HG02870 (cell line): ENCODE measurements around the gene EPB41L1.
"Not testable (repeated sequence)": the region's sequence is repeated elsewhere in the genome, so short reads cannot be mapped to it uniquely, and the experiment has no call there.

Experiments
- ATAC-seq: cut with Tn5 transposase; IDR thresholded peaks from one replicate; pipeline ENCODE4 v1.9.1; 2021; ENCODE audit warnings: mild to moderate bottlenecking, moderate library complexity; ENCODE audit not compliant: unreplicated experiment

EPB41L1 gene

DNA sequence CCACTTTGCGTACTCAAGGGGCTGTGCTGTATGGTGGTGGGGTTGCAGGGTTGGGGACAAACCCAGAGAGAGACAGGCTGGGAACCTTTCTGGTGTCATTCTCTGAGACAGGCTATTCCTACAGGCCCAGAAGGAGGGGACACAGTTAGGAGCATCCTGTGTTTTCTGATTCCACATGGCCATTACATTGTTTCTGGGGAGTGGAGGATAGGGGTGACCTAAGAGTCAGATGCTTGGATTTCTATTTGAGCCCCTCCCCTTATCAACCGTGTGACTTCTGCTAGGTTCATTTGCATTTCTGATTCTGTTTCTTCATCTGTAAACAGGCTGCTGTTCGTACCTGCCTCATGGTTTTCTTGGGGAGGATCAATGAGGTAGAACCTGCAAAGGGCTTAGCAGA is 29.4 kb upstream of the EPB41L1 start:
- ATAC-seq, result no peak

DNA sequence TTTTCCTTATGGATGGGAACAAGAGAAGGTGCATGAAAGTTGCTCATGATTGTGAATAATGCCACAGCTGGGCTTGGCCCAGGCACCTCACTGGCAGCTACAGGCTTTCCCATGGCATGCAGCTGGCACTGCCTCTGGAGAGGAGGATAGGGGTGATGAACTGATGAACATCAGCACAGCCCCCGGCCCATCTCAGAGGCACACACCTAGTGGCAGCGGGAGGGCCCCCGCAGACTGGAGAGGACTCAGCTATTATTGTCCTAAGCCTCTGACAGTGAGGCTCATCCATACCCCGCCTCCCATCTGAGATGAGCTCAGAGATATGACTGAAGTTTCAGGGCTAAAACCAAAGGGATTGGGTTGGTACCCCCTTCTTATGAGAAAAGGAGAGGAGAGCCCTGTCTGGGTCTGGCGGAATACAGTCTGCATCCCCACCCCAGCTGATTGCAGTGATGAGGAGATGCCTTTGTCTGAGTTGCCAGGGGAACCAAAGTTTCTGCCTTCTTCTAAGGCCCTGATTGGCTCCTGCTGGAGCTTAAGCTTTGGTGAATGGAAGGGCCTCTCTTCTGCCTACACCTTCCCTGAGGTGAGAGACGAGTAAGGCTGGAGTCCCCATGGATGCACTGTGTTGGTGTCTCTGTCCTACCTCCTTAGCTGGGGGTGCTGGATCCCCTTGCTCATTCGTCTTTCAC is 27.6 kb upstream of the EPB41L1 start:
- ATAC-seq, result no peak

DNA sequence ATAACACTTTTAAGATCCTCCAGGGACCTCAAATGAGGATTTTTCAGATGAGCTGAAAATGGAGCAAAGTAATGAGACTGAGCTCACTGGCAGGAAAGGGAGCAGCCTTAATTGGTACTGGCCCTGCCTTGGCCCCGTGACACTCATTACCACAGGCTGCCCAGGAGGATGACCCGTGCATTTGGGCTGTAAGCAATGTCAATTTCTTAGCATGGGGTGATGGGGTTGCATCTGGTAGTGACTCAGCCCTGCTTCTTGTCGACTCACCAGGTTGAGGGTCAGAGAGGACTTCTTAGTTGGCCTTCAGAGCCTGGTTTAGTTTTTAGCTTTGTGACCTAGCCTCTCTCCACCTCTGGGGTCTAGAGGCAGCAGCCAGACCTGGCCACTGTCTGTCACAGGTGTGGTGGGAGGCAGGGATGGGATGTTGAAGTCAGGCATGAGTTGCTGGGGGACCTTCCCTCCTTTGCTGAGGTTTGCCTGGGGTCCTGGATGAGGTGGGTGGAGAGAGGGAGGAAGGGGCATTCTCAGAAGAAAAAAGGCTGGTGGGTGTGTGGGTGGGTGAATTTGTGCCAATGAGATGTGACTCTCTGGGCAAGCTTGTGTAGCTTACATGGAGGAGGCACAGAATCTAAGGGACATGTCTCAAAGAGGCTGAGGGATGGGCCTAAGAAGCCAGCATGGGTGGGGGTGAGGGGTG is 25.9 kb upstream of the EPB41L1 start:
- no peak for ATAC-seq

DNA sequence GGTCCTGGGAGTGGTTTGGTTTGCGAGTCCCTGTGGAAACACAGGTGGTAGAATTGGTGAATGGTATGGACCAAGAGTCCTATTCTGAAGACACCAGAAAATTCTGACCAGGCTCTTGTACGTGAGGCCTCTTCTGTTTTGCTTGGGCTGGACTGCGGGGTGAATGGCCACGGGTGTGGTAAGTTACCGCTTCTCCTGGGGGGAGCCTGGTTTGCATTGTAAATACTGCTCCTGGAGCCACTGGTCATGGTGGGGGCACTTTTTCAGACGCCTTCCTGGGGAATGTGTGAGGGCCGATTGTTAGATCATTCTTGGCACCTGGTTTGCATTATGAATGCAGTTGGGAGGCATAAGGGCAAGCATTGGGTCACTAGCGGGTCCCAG is 25.4 kb upstream of the EPB41L1 start:
- ATAC-seq, result no peak

DNA sequence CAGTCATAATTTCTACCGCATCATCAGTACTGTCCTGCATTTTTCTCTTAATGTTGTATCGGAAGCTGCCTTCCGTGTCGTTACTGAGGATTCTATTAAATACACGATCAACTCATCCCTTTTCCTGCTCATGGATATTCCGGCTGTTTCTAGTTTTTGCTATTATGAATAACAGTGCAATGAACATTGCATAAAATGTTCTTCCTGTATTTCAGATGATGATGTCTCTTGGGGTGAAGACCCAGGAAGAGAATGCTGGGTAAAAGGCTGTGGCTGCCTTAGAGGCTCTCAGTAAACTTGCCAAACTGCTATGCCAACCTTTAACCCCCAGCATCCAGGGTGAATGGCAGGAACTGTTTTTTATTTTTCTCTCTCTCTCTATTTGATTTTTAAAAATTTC is 24.1 kb upstream of the EPB41L1 start:
- ATAC-seq, result no peak

DNA sequence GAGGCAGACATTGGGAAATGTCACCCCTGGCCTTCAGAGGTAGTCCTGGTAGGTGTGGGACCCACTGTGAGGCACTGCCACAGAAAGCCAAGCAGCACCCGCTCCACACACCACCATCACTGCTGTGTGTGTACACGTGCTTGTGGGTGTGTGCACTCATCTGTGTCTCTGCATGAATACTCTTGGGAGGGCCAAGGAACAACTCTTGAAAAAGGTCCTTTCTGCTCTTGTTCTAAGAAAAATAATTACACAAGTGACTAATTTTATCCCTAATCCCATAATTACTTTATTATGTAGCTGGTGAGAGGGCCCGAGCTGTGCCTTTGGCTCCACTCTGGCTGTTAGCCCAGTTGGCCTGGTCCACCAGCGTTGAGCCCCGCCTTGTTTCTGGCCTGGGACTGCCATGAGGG is 21.7 kb upstream of the EPB41L1 start:
- ATAC-seq, result no peak

DNA sequence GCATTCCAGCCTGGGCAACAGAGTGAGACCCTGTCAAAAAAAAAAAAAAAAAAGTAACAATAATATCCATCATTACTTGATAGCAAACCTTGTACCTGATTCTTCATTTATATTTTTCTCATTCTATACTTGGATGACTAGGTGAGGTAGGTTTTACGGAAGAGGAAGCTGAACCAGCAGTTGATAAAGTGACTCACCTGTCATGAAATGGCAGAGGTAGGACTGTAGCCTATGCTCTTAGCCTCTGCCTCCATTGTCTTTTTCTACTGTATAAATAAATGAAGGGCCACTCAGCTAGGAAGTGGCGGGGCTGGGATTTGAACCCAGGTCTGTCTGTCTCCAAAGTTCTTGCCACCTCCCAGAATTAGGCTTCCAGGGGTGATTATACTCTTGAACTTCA is 20.7 kb upstream of the EPB41L1 start:
- no peak for ATAC-seq

DNA sequence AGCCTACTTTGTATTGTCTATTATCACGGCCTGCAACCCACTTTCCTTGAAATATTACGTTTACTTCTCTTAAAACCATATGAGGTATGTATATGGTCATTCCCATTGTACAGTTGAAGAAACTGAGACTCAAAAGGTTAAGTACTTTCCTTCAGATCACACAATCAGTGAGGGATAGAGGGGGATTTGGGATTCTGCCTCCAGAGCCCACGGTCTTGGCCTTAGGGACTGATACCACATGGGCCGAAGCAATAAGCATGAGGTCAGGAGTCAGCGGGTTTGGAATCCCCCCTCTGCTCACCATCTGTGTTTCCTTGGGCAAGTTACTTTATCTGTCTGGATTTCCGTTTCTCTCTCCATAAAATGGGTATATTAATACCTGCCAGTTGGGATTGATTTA is 19.4 kb upstream of the EPB41L1 start:
- no peak for ATAC-seq

DNA sequence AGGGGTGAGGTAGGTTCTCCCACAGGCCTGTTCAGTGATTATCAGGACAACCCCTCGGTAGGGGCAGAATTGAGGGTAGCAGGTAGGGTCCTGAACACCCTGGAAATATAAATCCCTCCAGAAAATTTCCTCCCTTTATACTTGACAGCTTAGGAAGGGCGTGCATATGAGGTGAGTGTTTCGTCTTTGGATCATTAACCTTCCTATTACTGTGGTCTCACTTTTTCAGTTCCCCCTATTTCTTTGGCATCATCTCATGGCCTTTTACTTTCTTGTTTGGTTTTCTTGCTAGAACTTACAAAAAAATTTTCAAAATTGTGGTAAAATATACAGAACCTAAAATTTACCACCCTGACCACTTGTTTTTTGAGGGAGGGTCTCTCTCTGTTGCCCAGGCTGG is 18.7 kb upstream of the EPB41L1 start:
- no peak for ATAC-seq

DNA sequence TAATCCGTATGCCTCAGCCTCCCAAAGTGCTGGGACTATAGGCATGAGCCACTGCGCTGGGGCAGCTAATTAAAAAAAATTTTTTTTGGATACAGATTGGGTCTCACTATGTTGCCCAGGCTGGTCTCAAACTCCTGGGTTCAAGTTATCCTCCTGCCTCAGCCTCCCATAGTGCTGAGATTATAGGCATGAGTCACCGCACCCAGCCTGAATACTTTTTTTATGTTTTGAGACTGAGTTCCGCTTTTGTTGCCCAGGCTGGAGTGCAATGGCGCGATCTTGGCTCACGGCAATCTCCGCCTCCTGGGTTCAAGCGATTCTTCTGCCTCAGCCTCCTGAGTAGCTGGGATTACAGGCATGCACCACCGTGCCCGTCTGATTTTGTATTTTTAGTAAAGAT is 17.2 kb upstream of the EPB41L1 start:
- ATAC-seq, result not testable (repeated sequence)

DNA sequence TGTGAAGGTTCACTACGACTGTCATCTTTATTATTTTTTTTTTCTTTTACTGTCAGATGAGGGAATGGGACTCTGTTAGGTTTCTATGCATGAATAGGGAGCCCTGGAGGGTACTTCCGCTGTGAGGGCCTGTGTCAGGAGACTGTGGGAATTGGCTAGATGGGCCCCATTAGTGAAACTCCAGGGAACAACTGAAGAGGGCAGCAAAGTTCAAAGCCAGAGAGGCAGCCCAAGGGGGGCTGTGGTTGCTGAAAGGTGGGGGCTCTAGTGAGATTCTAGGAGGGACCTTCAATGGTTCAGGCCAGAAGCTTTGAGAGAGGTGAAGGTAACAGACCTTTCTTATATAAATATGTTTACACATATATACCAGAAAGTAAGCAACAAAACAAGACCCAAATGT is 13.2 kb upstream of the EPB41L1 start:
- ATAC-seq, result no peak

DNA sequence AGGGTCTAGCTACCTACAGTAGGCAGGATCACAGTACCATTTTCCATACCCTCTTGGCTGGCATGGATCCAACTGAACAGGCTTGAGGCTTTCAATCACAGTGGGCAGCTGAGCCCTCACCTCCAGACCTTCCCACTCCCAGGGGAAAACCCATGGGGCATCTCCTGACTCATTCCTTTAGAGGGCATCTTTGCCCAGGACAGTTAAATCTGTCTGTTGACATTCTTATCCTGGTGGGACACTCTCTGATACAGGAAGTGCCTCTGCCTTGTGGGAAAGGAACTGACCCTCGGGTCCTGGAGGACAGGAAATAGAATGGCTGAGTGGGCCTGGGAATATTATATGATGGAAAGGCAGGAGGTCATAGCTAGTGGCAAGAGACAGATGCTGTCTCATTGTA is 10.2 kb upstream of the EPB41L1 start:
- ATAC-seq, result no peak

DNA sequence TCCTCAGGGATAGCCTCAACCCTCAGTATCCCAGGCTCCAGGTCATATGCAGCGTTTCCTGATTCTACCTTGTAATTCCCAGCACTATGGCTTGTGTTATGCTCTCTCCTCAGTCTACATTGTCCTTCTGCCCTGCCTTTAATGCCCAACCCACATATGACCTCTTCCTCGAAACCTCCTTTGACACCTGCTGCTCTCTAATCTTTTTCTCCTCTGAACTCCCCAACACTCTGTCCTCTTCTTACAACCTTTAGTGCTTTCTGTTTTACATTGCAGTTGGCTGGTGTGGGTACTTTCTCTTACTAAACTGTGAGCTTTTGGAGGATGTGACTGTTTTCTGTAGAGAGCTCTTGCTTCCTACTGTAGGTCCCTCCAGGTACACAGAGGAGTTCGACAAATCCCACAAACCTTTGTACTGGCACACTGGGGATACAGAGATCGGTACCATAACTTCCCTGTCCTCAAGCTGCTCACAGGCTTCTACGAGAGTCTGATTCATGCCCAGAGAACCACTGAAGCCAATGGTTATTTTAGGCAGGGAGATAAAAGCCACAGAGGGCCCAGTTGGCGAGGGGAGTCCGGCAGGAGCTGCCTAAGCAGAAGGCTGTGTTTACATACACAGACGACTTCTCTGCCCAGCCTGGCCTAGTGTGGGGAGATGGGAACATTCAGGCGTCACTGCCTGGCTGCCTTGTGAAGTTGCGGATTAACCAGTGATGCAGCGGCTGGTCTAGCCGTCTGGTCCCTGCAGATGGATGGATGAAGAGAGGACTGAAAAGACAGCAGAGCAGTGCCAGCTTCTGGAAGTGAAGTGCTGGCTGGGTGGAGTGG is 8.4 kb upstream of the EPB41L1 start:
- ATAC-seq, result no peak

DNA sequence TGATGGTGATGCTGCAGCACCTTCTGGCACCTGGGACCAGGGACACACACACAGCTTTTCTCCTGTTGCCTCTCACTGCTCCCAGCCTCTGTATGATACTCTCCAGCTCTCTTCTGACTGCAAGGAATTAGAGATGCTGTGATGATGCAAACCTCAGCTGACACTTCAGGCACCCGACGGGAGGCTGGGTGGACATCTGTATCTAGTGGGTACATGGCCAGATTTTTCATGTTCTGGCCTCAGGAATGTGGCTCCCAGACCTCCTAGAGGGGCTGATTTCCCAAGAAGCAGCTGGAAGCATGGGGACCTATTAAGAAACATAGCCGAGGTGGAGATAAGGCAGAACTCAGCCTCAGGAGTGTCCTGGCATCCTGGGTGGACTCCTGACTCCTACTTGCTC is 6.8 kb upstream of the EPB41L1 start:
- no peak for ATAC-seq

DNA sequence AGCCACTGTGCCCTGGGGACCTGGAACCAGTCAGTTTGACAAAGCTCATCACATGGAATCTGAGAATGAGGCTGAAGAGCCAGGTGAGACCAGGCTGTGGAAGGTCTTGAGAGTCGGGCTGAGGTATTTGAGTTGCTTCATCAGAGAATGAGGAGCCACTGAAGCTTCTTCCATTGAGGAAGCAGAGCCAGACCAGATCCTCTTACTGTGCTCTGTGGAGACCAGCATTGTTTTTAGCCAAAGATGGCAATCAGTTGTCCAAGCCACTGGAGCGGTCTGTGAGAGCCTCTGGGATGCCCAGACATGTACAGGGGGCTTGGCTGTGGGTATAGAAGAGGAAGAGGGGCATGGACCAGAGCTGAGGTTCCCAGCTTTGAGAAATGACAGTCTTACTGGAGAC is 6.1 kb upstream of the EPB41L1 start:
- no peak for ATAC-seq

DNA sequence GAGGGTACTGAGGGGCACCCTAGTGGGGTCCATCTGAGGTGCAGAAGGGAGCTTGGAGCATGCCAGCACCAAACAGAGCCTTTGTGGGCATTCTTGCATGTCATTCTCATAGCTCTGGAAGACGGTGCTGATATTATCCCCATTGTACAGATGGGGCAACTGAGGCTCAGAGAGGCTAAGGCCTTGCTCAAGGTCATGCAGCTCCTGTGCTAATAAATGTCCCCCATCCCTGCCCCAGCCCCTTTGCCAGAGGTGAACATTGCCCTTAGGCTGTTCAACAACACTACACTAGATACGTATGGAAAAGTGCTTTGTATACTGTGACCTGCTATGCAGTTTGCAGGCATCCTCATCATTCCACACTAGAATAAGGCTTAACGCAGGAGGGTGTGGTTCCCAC is 5.5 kb upstream of the EPB41L1 start:
- no peak for ATAC-seq

DNA sequence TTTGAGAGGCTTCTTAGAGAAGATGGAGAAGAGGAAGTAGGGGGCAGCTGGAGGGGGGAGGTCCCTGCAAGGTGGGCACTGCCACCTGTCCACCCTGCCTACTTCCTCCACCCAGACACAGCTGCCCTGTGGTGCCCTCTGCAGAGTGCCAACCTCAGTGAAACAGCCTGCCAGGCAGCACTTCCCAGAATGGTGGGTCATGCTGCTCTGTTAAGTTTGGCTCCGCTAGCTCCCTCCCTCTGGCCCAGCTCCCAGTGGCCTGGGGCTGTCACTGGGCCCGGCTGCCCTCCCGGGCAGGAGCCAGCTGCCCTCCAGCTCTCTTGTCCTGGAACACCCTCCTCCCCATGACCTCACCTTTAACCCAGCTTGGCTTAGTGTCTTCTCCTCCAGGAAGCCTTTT is 5.1 kb upstream of the EPB41L1 start:
- no peak for ATAC-seq

DNA sequence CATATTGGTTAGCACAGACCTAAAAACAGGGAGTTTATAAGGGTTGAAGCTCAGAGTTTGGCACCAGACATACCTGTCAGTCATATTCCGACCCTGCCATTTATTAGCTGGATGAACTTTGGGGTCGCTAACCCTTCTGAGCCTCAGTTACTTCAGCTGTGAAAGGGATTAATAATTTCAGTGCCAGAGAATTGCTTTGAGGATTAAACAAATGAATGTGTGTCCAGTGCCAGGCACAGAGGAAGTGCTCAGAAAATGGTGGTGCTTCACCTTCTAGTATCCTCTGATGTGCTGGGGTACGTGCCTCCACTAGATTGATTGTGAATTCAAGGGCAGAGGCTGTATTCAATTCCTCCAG is 4.1 kb upstream of the EPB41L1 start:
- ATAC-seq, result no peak

DNA sequence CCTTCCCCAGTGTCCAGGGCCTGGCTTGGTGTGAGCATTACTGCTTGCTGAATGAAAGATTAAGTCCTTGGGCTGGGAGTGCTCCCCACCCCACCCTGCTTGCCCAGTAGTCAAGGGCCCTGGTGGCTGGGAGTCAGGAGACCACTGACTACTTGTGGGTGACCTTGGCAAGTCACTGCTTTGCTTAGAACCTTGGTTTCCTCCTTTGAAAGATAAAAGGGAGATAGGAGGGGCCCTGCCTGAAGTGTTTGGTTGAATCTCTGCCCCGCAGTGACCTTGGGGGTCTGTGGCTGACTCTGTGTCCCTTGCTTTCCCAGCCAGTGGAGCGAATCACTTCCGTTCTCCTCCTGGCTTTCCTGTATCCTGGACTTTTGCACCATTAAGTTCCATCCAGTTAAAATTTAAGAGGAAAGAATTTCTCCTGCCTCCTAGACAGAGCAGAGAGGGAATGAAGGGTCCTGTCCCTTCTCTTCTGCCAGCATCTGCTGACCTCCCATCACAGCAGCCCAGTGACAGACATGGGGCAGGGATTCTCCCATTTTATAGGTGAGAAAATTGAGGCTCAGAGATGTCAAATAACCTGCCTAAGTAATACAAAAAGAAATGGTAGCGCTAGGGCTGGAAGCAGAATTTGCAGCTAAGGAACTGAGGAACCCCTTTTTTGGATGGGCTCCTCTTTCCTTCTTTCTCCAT is 3.5 kb upstream of the EPB41L1 start:
- no peak for ATAC-seq

DNA sequence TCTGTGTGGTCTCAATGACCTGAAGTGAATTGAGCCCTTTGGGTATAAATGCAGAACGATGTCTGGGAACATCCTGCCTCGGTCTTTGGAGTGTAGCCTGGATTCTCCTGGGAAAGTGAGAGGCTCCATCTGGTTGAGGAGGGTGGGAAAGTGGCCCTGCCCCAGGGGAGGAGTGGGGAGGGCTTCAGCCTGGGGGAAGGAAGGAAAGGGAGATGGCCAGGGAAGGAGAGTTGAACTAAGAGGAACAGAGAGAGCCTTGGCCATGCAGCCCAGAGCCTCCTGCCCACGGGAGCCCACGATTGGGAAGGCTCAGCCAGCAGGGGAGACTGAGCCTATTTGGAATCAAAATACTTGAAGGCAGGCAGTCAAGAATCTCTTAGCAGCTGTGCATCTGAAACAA is 2.3 kb upstream of the EPB41L1 start:
- ATAC-seq, result no peak

DNA sequence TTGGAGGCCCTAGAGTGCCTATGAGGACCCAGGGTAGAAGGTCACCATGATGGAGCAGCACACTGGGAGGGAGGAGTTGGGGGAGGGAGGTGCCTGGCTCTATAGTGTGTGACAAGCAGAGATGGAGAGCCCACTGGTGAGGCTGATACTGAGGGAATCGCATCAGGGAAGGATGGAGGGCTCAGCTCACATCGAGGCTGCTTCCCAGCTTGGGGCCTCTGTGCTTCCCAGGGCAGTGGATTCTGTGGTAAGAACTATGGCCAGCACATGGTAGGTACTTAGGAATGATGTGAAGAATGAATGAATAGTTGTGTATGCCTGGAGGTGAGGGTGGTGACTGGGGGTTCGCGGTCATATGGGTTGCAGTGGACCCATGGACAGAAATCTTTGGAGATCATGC is 1.3 kb upstream of the EPB41L1 start:
- no peak for ATAC-seq
